ENCODE results near the gene PNPLA5.

The PNPLA5 gene

DNA sequence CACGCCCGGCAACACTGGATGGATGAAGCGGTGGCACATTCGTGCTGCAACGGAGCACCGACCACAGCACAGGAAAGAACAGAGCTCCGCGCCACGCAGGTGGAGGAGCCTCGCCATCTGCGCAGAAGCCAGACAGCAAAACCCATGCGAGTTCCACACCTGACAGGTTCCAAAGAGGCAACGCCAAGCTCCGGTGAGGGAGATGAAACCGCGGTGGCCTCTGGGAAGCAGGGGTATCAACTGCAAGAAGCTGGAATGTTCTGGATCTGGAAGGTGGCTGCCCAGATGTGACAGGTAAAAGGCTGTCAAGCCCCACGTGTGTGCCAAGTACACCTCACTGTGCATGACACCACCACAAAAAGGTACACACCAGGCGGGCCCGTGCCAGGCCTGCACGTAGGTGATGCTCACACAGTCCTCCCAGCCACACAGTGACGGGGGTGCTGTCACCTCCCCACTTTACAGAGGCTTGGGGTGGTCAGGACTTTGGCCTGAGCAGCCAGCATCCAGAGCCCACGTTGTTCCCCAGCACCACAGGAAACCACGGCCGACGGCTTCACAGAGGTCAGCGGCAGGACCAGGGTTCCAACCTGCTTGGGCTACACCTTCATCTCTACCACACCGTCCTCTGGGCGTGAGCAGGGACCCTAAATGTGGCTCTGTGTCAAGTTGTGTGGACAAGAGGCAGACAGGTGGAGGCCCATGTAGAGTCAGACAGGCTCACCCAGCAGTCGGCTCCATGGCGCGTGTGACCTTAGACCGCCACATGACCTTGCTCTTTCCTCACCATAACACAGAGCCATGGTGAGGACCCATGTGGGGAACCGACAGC, 60.0 kb downstream of the PNPLA5 start:
- Mint-ChIP-seq H3K36me3 (no peaks in the 10 kb centered on the region), H3K4me3 (no peak overlapping the region), H3K9me3 (no peaks in the 10 kb centered on the region), H3K4me1 (no peaks in the 10 kb centered on the region), H3K27ac (no peak overlapping the region)
- peak; percentile 9 for ATAC-seq
- DNase-seq (ENCODE audit: low spot score in 2 of 2): no peak

DNA sequence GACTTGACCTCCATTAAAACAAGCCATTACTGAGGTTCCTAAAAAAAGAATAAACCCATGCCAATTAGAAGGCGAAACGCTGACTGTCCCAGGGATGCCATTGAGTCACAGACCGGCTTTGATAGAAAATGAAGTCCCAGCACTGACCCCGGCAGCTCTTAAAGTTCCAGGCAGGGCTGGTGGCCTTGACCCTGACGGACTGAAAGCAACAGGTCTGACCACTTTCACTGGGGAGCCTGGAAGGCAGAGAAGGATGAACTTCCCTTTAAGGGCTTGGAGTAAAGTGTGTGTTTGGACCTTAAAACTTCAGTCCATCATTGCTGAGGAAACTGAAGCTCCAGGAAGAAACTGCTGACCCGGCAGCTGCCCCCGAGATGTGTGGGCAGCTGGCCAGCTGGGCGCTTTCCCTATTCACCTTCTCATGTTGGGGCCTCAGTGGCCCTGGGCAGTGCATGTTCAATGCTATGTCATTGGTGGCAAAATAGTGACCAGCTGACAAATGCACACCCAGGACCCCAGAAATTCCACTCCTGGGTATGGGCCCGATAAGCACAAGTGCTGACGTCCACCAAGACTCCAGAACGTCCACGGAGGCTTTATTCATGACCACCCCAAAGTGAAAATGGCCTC, 60.8 kb downstream of the PNPLA5 start:
- Mint-ChIP-seq H3K27ac (no peak overlapping the region), H3K36me3 (no peaks in the 10 kb centered on the region), H3K9me3 (no peaks in the 10 kb centered on the region), H3K4me1 (no peaks in the 10 kb centered on the region), H3K4me3 (no peak overlapping the region)
- no peak for ATAC-seq
- DNase-seq (ENCODE audit: low spot score in 2 of 2): no peak

DNA sequence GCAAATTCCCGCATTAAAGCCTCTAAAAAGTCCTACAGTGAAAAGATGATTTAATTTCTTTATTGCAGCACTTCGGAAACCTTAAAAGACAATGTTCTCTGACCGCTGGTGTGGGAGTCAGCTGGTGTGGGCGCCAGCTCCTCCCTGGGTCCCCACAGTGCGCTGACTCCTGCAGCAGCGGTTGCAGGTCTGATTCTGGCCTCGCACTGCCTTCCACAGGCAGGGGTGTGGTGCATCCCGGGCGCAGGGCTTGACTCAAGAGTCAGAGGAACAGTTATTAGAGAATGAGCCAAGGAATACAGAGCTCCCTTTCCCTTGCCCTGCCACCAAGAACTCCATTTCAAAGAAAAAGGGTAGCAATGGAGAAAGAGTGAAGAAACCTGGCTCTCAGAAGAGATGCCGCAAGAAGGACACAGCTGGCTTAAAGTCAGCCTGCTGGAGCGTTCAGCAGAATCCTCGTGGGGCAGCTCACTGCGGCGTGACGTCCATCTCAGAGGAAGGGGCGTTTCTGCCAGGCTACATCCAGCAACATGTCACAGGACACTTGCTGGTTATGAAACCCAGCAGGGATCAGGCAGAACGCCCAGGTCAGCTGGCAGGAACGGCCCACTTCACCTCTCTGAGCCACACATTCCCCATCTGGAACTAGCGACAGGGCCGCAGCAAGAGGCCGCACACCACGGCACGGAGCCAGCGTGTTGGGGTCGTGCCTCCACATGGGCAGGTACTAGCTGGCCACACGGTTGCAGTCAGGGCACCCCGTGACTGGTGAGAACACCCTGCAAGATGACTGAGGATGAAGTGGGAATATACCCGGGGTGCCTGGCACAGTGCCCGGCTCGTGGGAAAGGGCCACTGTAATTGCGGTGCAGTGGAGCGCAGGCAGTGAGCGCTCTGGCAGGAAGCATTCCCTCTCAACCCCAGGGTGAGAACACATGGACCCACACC, 61.6 kb downstream of the PNPLA5 start:
- ATAC-seq (no peak), DNase-seq (ENCODE audit: low spot score in 2 of 2) (no peak)
- no peaks in the 10 kb centered on the region for H3K4me1 Mint-ChIP-seq
- no peak overlapping the region for H3K4me3 Mint-ChIP-seq
- no peaks in the 10 kb centered on the region for H3K36me3 Mint-ChIP-seq
- H3K9me3 Mint-ChIP-seq: no peaks in the 10 kb centered on the region
- H3K27ac Mint-ChIP-seq: no peak overlapping the region
